Fibroblast of lung (primary cell): ENCODE results near the gene SH3GL1. TPM values are rescaled to one million over a fixed set of nuclear protein-coding genes. Genes with fewer than 3 reads are reported as not detected.

Experiments used
- DNase-seq, 2 donors: peaks; one replicate each; pipeline versions ENCODE4 v3.0.0 to v3.0.0-alpha.2; 2010; ENCODE audit warnings: low read depth in 2 of 2
- H2AFZ ChIP-seq: 2 replicates; pipeline ENCODE4 v1.5.1; 2012; ENCODE audit warnings: low read length, control low read depth, inconsistent platforms
- H3K27ac ChIP-seq: 2 replicates; pipeline ENCODE4 v1.5.1; 2011; ENCODE audit warnings: low read length, control low read depth; ENCODE audit not compliant: insufficient read depth
- H3K27me3 ChIP-seq: 2 replicates; pipeline ENCODE4 v1.5.1; 2011; ENCODE audit warnings: mild to moderate bottlenecking, low read length; ENCODE audit not compliant: control insufficient read depth, insufficient read depth
- H3K36me3 ChIP-seq: 2 replicates; pipeline ENCODE4 v1.5.1; 2011; ENCODE audit warnings: low read length; ENCODE audit not compliant: control insufficient read depth, insufficient read depth
- H3K4me1 ChIP-seq: 2 replicates; pipeline ENCODE4 v1.5.1; 2011; ENCODE audit warnings: low read length; ENCODE audit not compliant: control insufficient read depth, insufficient read depth; ENCODE audit errors: extremely low read depth
- H3K4me2 ChIP-seq: 2 replicates; pipeline ENCODE4 v1.5.1; 2011; ENCODE audit warnings: low read length, control low read depth; ENCODE audit not compliant: insufficient read depth; ENCODE audit errors: extremely low read depth
- H3K4me3 ChIP-seq, 4 experiments: fragments of 200-600 bp in 1 of 4; sonication (generic) in 1 of 4; replicated peaks in 1 of 4; 2 replicates each; pipeline ENCODE4 v1.5.1; 2011 to 2016; ENCODE audit warnings: low read length in 4 of 4, low read depth in 3 of 4, mild to moderate bottlenecking in 3 of 4, control low read depth in 2 of 4, inconsistent platforms in 1 of 4, mixed read lengths in 1 of 4; ENCODE audit not compliant: insufficient read depth in 1 of 4; ENCODE audit errors: control extremely low read depth in 1 of 4
- H3K79me2 ChIP-seq: 2 replicates; pipeline ENCODE4 v1.5.1; 2012; ENCODE audit warnings: mild to moderate bottlenecking, low read length, inconsistent platforms; ENCODE audit not compliant: control insufficient read depth, insufficient read depth
- H3K9ac ChIP-seq: 2 replicates; pipeline ENCODE4 v1.5.1; 2011; ENCODE audit warnings: mild to moderate bottlenecking, low read length, control low read depth; ENCODE audit not compliant: insufficient read depth
- H3K9me3 ChIP-seq: 2 replicates; pipeline ENCODE4 v1.5.1; 2012; ENCODE audit warnings: low read depth, low read length; ENCODE audit not compliant: control insufficient read depth, insufficient read depth
- H4K20me1 ChIP-seq: 2 replicates; pipeline ENCODE4 v1.5.1; 2011; ENCODE audit warnings: low read length; ENCODE audit not compliant: control insufficient read depth, insufficient read depth; ENCODE audit errors: extremely low read depth
- CTCF ChIP-seq, 2 donors: IDR thresholded peaks in 1 of 2; conservative IDR thresholded peaks in 1 of 2; 1 replicate in 1 of 2; 2 replicates in 1 of 2; pipeline ENCODE4 v1.5.1; 2011 to 2012; ENCODE audit warnings: low read length in 2 of 2, control low read depth in 1 of 2, inconsistent platforms in 1 of 2, low read depth in 1 of 2, mild to moderate bottlenecking in 1 of 2
- EZH2 ChIP-seq: IDR thresholded peaks from 2 replicates; pipeline ENCODE4 v1.5.1; 2012; ENCODE audit warnings: low read length, control low read depth, mild to moderate bottlenecking; ENCODE audit errors: missing control alignments
- polyA minus RNA-seq: library from RNA; depleted of rRNA, polyadenylated mRNA; stranded (reverse); fragments of >200 nt; gene quantifications from 2 replicates; pipeline ENCODE4 v1.2.3, GENCODE V29; 2011; ENCODE audit warnings: low replicate concordance
- polyA plus RNA-seq, 2 donors: library from polyadenylated mRNA; depleted of rRNA in 1 of 2; stranded (reverse) in 1 of 2; unstranded in 1 of 2; fragments of >200 nt; gene quantifications; 2 replicates each; pipeline ENCODE4 v1.2.1, GENCODE V29; 2011 to 2012; ENCODE audit warnings: missing spikeins in 1 of 2
- total RNA-seq: library from RNA; depleted of rRNA; stranded (reverse); fragments of >200 nt; gene quantifications from 2 replicates; pipeline ENCODE4 v1.2.1, GENCODE V29; 2014

SH3GL1 gene
- total RNA-seq (20.3 and 23.9 TPM in 2 replicates), polyA plus RNA-seq (44.9 and 58.7 TPM in 2 replicates), polyA minus RNA-seq (77.1 and 80.1 TPM in 2 replicates)
- polyA plus RNA-seq (2012): 92.8 and 124 TPM in 2 replicates

GRCh38 chr19:4400135-4400936 lies at the start of gene SH3GL1:
TSS of gene SH3GL1 (minus strand) at chr19:4400547. CDS start at chr19:4400368, 179 bp downstream.
- H3K9me3 ChIP-seq: no peaks in the 10 kb centered on the region
- peak within 1 kb of the TSS; percentile 60 to 97 (median 87) for H3K4me3 ChIP-seq
- no peaks in the 10 kb centered on the region for H3K27me3 ChIP-seq
- peak within 1 kb of the TSS; percentile 80 for H3K9ac ChIP-seq
- H3K4me2 ChIP-seq: peak within 1 kb of the TSS; percentile 91
- peak; percentile 78 to 84 for TF ChIP-seq CTCF (conservative IDR thresholded peaks at IDR 0.05 in 1 of 2, IDR thresholded peaks at IDR 0.05 in 1 of 2; ENCODE audit: low read depth in 1 of 2, low read length in 2 of 2)
- TF ChIP-seq EZH2: no peak
- peaks cover 10% of the 10 kb centered on the region for H3K4me1 ChIP-seq
- peak within 1 kb of the TSS; percentile 21 for H2AFZ ChIP-seq
- H4K20me1 ChIP-seq: no peaks in the 10 kb centered on the region
- H3K27ac ChIP-seq: peak within 1 kb of the TSS; percentile 94
- H3K79me2 ChIP-seq: peaks cover 74% of the 10 kb centered on the region
- peak; percentile 83 to 93 for DNase-seq
- H3K36me3 ChIP-seq: peaks cover under 1% of the 10 kb centered on the region

GRCh38 chr19:4449639-4450028 lies 49.3 kb upstream of the SH3GL1 start:
- Histone ChIP-seq H3K4me2 (peak overlapping the region; percentile 13), H3K9ac (no peak overlapping the region), H2AFZ (no peak overlapping the region), H4K20me1 (no peaks in the 10 kb centered on the region), H3K79me2 (peaks cover 7% of the 10 kb centered on the region), H3K9me3 (no peaks in the 10 kb centered on the region), H3K4me1 (peaks cover 5% of the 10 kb centered on the region), H3K27me3 (no peaks in the 10 kb centered on the region), H3K4me3 (no peak overlapping the region), H3K36me3 (peaks cover 70% of the 10 kb centered on the region), H3K27ac (no peak overlapping the region)
- no peak for DNase-seq
- no peak for TF ChIP-seq CTCF (conservative IDR thresholded peaks at IDR 0.05 in 1 of 2, IDR thresholded peaks at IDR 0.05 in 1 of 2; ENCODE audit: low read depth in 1 of 2, low read length in 2 of 2)
- TF ChIP-seq EZH2: no peak

GRCh38 chr19:4449022-4449638 lies 48.8 kb upstream of the SH3GL1 start:
- Histone ChIP-seq H3K27ac (peak overlapping the region; percentile 14), H2AFZ (no peak overlapping the region), H3K4me2 (peak overlapping the region; percentile 13), H3K9ac (no peak overlapping the region), H3K9me3 (no peaks in the 10 kb centered on the region), H3K27me3 (no peaks in the 10 kb centered on the region), H4K20me1 (no peaks in the 10 kb centered on the region), H3K36me3 (peaks cover 70% of the 10 kb centered on the region), H3K4me3 (no peak overlapping the region), H3K79me2 (peaks cover 2% of the 10 kb centered on the region), H3K4me1 (peaks cover 2% of the 10 kb centered on the region)
- DNase-seq: peak in 1 of 2 donors; percentile 60
- TF ChIP-seq CTCF (conservative IDR thresholded peaks at IDR 0.05 in 1 of 2, IDR thresholded peaks at IDR 0.05 in 1 of 2; ENCODE audit: low read depth in 1 of 2, low read length in 2 of 2) (no peak), EZH2 (no peak)
